Trophoblast cell (in vitro differentiated cells and primary cell): ENCODE data around the gene SMG7.

Experiments used
- DNase-seq, 2 donors: peaks; one replicate each; pipeline ENCODE4 v3.0.0-alpha.2; 2016
- H2AFZ ChIP-seq: 2 replicates; pipeline ENCODE4 v1.6.1; 2013; ENCODE audit warnings: low read length, moderate library complexity, mild to moderate bottlenecking; ENCODE audit not compliant: insufficient read depth, poor library complexity
- H2AK5ac ChIP-seq: 2 replicates; pipeline ENCODE4 v1.6.1; 2013; ENCODE audit warnings: mild to moderate bottlenecking, low read length
- H2BK120ac ChIP-seq: 2 replicates; pipeline ENCODE4 v1.6.1; 2013; ENCODE audit warnings: low read length, mild to moderate bottlenecking, moderate library complexity; ENCODE audit not compliant: insufficient read depth, poor library complexity
- H2BK12ac ChIP-seq: 2 replicates; pipeline ENCODE4 v1.6.1; 2013; ENCODE audit warnings: mild to moderate bottlenecking, low read length, moderate library complexity
- H2BK5ac ChIP-seq: 2 replicates; pipeline ENCODE4 v1.6.1; 2013; ENCODE audit warnings: low read length, low read depth, moderate library complexity, mild to moderate bottlenecking; ENCODE audit not compliant: poor library complexity
- H3K14ac ChIP-seq: 2 replicates; pipeline ENCODE4 v1.6.1; 2013; ENCODE audit warnings: mild to moderate bottlenecking, low read length
- H3K18ac ChIP-seq: 2 replicates; pipeline ENCODE4 v1.6.1; 2013; ENCODE audit warnings: mild to moderate bottlenecking, low read length
- H3K23ac ChIP-seq: 2 replicates; pipeline ENCODE4 v1.6.1; 2013; ENCODE audit warnings: low read length
- H3K27ac ChIP-seq: 2 replicates; pipeline ENCODE4 v1.5.1; 2013; ENCODE audit warnings: low read depth, mild to moderate bottlenecking, inconsistent platforms, low read length, moderate library complexity
- H3K27me3 ChIP-seq: 2 replicates; pipeline ENCODE4 v1.6.1; 2013; ENCODE audit warnings: inconsistent platforms, mild to moderate bottlenecking, low read length, moderate library complexity; ENCODE audit not compliant: insufficient read depth
- H3K36me3 ChIP-seq, 2 experiments: 1 replicate in 1 of 2; 2 replicates in 1 of 2; pipeline ENCODE4 v1.6.1; 2013; ENCODE audit warnings: low read length in 2 of 2, mild to moderate bottlenecking in 2 of 2, moderate library complexity in 1 of 2; ENCODE audit not compliant: insufficient read depth in 2 of 2, control insufficient read depth in 1 of 2
- H3K4ac ChIP-seq: 2 replicates; pipeline ENCODE4 v1.6.1; 2013; ENCODE audit warnings: low read depth, mild to moderate bottlenecking, low read length, moderate library complexity
- H3K4me1 ChIP-seq, 2 experiments: 1 replicate in 1 of 2; 2 replicates in 1 of 2; pipeline ENCODE4 v1.6.1; 2013; ENCODE audit warnings: low read length in 2 of 2, mild to moderate bottlenecking in 2 of 2, moderate library complexity in 1 of 2; ENCODE audit not compliant: insufficient read depth in 2 of 2, control insufficient read depth in 1 of 2
- H3K4me2 ChIP-seq: 2 replicates; pipeline ENCODE4 v1.6.1; 2013; ENCODE audit warnings: inconsistent platforms, mild to moderate bottlenecking, low read length, moderate library complexity
- H3K4me3 ChIP-seq: 2 replicates; pipeline ENCODE4 v1.5.1; 2013; ENCODE audit warnings: mild to moderate bottlenecking, low read depth, low read length, inconsistent platforms
- H3K79me1 ChIP-seq: one replicate; pipeline ENCODE4 v1.6.1; 2013; ENCODE audit warnings: low read length
- H3K79me2 ChIP-seq: 2 replicates; pipeline ENCODE4 v1.6.1; 2013; ENCODE audit warnings: low read length, mild to moderate bottlenecking; ENCODE audit not compliant: control insufficient read depth, insufficient read depth, poor library complexity
- H3K9ac ChIP-seq: 2 replicates; pipeline ENCODE4 v1.6.1; 2013; ENCODE audit warnings: mild to moderate bottlenecking, low read length
- H3K9me3 ChIP-seq: 2 replicates; pipeline ENCODE4 v1.6.1; 2013; ENCODE audit warnings: low read depth, mild to moderate bottlenecking, control low read depth, inconsistent platforms, low read length; ENCODE audit not compliant: insufficient read depth
- H4K12ac ChIP-seq: 2 replicates; pipeline ENCODE4 v1.6.1; 2013; ENCODE audit warnings: low read depth, mild to moderate bottlenecking, low read length, moderate library complexity
- H4K8ac ChIP-seq: 2 replicates; pipeline ENCODE4 v1.6.1; 2013; ENCODE audit warnings: low read depth, mild to moderate bottlenecking, low read length, moderate library complexity
- H4K91ac ChIP-seq: one replicate; pipeline ENCODE4 v1.6.1; 2013; ENCODE audit warnings: low read depth, mild to moderate bottlenecking, low read length, moderate library complexity
- WGBS: extraction: QIAGEN DNeasy Blood & Tissue Kit; methylation state at CpG from one replicate; pipeline ENCODE4 v1.1.7; 2013; ENCODE audit warnings: missing lambda C conversion rate; ENCODE audit not compliant: insufficient read length, insufficient coverage; ENCODE audit errors: extremely low coverage; 5-methylcytosine and 5-hydroxymethylcytosine counted together

SMG7 gene

DNA sequence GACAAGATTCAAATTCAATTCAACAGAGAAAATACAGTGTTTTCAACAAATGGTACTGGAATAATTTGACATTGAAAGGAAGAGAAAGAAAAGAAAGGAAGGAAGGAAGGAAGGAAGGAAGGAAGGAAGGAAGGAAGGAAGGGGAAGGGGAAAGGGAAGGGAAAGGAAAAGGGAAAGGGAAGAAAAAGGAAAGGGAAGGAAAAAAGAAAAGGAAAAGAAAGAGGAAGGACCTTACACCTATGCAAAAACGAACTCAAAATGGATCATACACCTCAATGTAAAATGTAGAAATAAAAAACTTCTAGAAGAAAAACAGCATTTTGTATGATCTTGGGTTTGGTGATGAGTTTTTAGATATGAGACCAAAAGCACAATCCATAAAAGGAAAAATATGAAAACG lies 34.2 kb upstream of the SMG7 start:
- no peak overlapping the region for H2BK120ac ChIP-seq
- DNase-seq = no peak
- H3K23ac ChIP-seq = no peak overlapping the region
- H3K9me3 ChIP-seq = no peaks in the 10 kb centered on the region
- peaks cover 2 to 7% of the 10 kb centered on the region in 2 experiments for H3K4me1 ChIP-seq
- no peak overlapping the region for H3K4ac ChIP-seq
- H3K18ac ChIP-seq = no peak overlapping the region
- H2AK5ac ChIP-seq = no peak overlapping the region
- no peaks in the 10 kb centered on the region for H3K79me2 ChIP-seq
- no peak overlapping the region for H2BK5ac ChIP-seq
- H4K12ac ChIP-seq = no peak overlapping the region
- H3K9ac ChIP-seq = no peak overlapping the region
- H3K36me3 ChIP-seq = no peaks in the 10 kb centered on the region
- WGBS = no CpG with 5 or more reads among the region's 2 CpGs
- no peak overlapping the region for H3K4me3 ChIP-seq
- no peak overlapping the region for H2AFZ ChIP-seq
- H3K27ac ChIP-seq = no peak overlapping the region
- no peak overlapping the region for H3K14ac ChIP-seq
- H3K27me3 ChIP-seq = no peaks in the 10 kb centered on the region
- H3K4me2 ChIP-seq = no peak overlapping the region
- H4K8ac ChIP-seq = no peak overlapping the region
- H3K79me1 ChIP-seq = peaks cover 5% of the 10 kb centered on the region
- H2BK12ac ChIP-seq = no peak overlapping the region
- H4K91ac ChIP-seq = no peak overlapping the region

DNA sequence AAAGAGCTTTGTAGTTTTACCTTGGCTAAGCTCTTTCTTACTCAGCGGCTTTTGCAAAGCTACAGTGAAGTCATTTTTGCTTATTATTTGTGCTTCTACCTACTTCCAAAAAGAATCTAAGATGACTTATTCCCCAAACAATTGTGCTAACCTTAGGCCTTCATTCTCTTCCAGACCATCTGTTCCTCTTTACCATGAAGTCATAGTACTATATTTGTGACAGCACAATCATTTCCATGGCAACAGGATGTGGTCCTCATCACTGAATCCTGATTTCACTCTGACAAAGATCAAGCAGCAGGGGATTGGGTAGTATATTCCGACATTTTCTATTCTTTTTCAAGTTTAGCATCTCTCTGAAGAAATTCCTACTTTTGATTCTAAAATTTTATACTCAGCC lies 29.3 kb upstream of the SMG7 start:
- Histone ChIP-seq H3K4me1 (peaks cover 0 to 3% of the 10 kb centered on the region in 2 experiments), H3K79me2 (no peaks in the 10 kb centered on the region), H2BK12ac (no peak overlapping the region), H3K14ac (no peak overlapping the region), H3K4me2 (no peak overlapping the region), H3K36me3 (no peaks in the 10 kb centered on the region), H4K12ac (no peak overlapping the region), H4K8ac (no peak overlapping the region), H3K27ac (no peak overlapping the region), H3K23ac (no peak overlapping the region), H3K27me3 (no peaks in the 10 kb centered on the region), H3K79me1 (peaks cover 5% of the 10 kb centered on the region), H2BK5ac (no peak overlapping the region), H4K91ac (no peak overlapping the region), H3K9me3 (no peaks in the 10 kb centered on the region), H3K9ac (no peak overlapping the region), H3K4ac (no peak overlapping the region), H3K18ac (no peak overlapping the region), H2AFZ (no peak overlapping the region), H2AK5ac (no peak overlapping the region), H3K4me3 (no peak overlapping the region), H2BK120ac (no peak overlapping the region)
- WGBS = no CpG with 5 or more reads among the region's 2 CpGs
- peak; percentile 36 to 73 for DNase-seq

DNA sequence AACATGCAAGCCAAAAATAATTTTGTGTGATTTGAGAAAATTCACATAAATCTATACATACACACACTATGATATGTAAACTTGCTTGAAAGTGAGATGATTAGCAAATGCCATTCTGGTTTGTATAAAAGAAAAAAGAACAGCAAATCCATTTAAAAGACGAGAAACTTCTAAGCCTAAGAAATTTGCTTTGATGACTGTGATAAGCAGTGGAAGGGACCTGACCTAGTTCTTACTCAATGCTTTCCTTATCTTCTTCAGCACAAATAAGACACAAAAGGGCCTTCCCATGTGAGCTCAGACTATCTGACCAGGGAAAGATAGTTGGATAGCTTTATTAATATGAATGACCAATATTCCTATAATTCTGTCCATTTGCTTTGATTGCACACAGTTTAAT lies 28.8 kb upstream of the SMG7 start:
- Histone ChIP-seq H4K8ac (no peak overlapping the region), H3K9ac (no peak overlapping the region), H2AFZ (no peak overlapping the region), H3K18ac (no peak overlapping the region), H4K91ac (no peak overlapping the region), H2BK5ac (no peak overlapping the region), H2BK120ac (no peak overlapping the region), H4K12ac (no peak overlapping the region), H3K4ac (no peak overlapping the region), H3K79me1 (peaks cover 5% of the 10 kb centered on the region), H3K4me3 (no peak overlapping the region), H3K14ac (no peak overlapping the region), H3K79me2 (no peaks in the 10 kb centered on the region), H3K27ac (no peak overlapping the region), H2BK12ac (no peak overlapping the region), H2AK5ac (no peak overlapping the region), H3K4me2 (no peak overlapping the region), H3K27me3 (no peaks in the 10 kb centered on the region), H3K23ac (no peak overlapping the region), H3K36me3 (no peaks in the 10 kb centered on the region), H3K4me1 (peaks cover 0 to 3% of the 10 kb centered on the region in 2 experiments), H3K9me3 (no peaks in the 10 kb centered on the region)
- no CpG with 5 or more reads among the region's 1 CpG for WGBS
- peak in 1 of 2 donors; percentile 54 for DNase-seq

DNA sequence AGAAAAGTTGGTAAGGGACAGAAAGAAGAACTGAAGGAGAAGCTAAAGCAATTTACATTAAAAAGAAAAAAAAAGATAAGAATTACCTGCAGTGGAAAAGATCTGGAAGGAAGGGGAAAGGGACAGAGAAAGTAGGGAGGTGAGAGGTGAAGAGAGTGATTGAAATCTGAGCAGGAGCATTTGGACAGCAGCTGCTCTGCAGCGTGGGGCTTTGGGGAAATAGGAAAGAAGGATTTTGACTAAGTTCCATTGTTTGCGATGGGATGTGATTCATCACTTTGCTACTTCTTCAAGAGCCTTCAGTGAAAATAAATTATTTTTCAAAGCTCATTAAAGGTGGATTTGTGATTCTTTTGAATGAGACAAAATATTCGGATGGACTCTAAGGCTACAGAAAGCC lies 28.1 kb upstream of the SMG7 start:
- Histone ChIP-seq H3K9ac (no peak overlapping the region), H3K27ac (peak overlapping the region; percentile 72), H2BK12ac (no peak overlapping the region), H3K4ac (no peak overlapping the region), H4K8ac (no peak overlapping the region), H3K9me3 (no peaks in the 10 kb centered on the region), H3K4me1 (peaks cover 0 to 3% of the 10 kb centered on the region in 2 experiments), H3K4me2 (no peak overlapping the region), H3K79me2 (no peaks in the 10 kb centered on the region), H3K18ac (no peak overlapping the region), H2BK5ac (no peak overlapping the region), H4K91ac (no peak overlapping the region), H3K36me3 (no peaks in the 10 kb centered on the region), H3K23ac (no peak overlapping the region), H3K27me3 (no peaks in the 10 kb centered on the region), H3K14ac (no peak overlapping the region), H4K12ac (no peak overlapping the region), H2AFZ (no peak overlapping the region), H2BK120ac (no peak overlapping the region), H2AK5ac (no peak overlapping the region), H3K4me3 (no peak overlapping the region), H3K79me1 (peaks cover 5% of the 10 kb centered on the region)
- DNase-seq = peak in 1 of 2 donors; percentile 26
- no CpG with 5 or more reads among the region's 3 CpGs for WGBS
